ENCODE results near the gene ONECUT2.

DNA sequence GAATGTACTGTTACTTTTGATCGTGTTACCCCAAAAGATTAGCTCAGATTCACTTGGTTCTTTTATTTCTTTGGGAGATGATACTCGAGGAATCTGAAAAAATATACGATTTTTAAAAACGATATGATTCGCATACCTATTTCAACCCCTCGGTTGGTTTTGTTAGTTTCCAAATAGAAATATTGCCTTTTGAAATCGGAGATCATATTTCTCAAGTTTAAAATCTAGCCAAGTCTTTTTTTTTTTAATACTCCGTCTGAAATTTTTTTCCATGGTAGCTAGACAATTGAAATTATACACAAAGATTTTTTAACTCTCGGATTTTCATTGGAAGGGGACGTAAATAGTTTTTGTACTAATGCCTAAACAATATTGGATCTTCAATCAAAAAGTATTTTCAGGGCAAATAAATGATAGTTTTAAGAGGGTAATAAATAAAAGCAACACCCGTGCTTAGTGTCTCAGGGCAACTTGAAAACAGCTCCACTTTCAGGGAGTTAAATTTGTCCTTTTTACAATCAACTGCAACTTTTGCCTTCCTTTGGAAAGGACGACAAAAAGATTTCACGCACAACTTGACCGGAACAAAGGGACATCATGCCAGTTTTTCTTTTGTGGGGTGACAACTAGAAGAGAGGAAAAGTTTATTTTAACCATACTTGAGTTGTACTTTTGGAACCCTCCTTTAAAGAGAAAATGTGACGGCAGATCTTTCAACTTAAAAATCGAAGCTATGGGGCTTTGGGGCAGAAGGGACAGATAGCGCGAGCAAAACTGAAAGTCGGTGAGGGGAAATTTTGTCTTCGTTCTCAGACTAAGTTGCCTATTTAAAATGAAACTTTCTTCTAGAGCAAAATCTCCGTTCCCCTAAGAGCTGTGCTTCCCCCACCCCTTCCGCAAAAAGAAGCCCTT, 5.8 kb upstream of the ONECUT2 start:
- TF ChIP-seq, protein P1, sequence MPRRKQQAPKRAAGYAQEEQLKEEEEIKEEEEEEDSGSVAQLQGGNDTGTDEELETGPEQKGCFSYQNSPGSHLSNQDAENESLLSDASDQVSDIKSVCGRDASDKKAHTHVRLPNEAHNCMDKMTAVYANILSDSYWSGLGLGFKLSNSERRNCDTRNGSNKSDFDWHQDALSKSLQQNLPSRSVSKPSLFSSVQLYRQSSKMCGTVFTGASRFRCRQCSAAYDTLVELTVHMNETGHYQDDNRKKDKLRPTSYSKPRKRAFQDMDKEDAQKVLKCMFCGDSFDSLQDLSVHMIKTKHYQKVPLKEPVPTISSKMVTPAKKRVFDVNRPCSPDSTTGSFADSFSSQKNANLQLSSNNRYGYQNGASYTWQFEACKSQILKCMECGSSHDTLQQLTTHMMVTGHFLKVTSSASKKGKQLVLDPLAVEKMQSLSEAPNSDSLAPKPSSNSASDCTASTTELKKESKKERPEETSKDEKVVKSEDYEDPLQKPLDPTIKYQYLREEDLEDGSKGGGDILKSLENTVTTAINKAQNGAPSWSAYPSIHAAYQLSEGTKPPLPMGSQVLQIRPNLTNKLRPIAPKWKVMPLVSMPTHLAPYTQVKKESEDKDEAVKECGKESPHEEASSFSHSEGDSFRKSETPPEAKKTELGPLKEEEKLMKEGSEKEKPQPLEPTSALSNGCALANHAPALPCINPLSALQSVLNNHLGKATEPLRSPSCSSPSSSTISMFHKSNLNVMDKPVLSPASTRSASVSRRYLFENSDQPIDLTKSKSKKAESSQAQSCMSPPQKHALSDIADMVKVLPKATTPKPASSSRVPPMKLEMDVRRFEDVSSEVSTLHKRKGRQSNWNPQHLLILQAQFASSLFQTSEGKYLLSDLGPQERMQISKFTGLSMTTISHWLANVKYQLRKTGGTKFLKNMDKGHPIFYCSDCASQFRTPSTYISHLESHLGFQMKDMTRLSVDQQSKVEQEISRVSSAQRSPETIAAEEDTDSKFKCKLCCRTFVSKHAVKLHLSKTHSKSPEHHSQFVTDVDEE (CRISPR knock-in tag; IDR thresholded peaks at IDR 0.05) = no peak
- TF ChIP-seq, protein P2, sequence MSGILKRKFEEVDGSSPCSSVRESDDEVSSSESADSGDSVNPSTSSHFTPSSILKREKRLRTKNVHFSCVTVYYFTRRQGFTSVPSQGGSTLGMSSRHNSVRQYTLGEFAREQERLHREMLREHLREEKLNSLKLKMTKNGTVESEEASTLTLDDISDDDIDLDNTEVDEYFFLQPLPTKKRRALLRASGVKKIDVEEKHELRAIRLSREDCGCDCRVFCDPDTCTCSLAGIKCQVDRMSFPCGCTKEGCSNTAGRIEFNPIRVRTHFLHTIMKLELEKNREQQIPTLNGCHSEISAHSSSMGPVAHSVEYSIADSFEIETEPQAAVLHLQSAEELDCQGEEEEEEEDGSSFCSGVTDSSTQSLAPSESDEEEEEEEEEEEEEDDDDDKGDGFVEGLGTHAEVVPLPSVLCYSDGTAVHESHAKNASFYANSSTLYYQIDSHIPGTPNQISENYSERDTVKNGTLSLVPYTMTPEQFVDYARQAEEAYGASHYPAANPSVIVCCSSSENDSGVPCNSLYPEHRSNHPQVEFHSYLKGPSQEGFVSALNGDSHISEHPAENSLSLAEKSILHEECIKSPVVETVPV (CRISPR knock-in tag; IDR thresholded peaks at IDR 0.05) = no peak
- TF ChIP-seq PATZ1 (CRISPR knock-in tag; IDR thresholded peaks at IDR 0.05; ENCODE audit: borderline replicate concordance) (no peak), ISL1 (CRISPR knock-in tag; IDR thresholded peaks at IDR 0.05) (no peak), ZNF8 (CRISPR knock-in tag; IDR thresholded peaks at IDR 0.05) (no peak), ZFP30 (CRISPR knock-in tag; IDR thresholded peaks at IDR 0.05) (no peak), ZNF70 (CRISPR knock-in tag; IDR thresholded peaks at IDR 0.05) (no peak), GLIS3 (CRISPR knock-in tag; IDR thresholded peaks at IDR 0.05) (no peak), CREB5 (CRISPR knock-in tag; IDR thresholded peaks at IDR 0.05; ENCODE audit: low read depth) (no peak), ZFP3 (CRISPR knock-in tag; IDR thresholded peaks at IDR 0.05) (no peak), OSR1 (CRISPR knock-in tag; IDR thresholded peaks at IDR 0.05) (no peak), CSDC2 (CRISPR knock-in tag; IDR thresholded peaks at IDR 0.05) (no peak), ARNTL (CRISPR knock-in tag; IDR thresholded peaks at IDR 0.05; ENCODE audit: borderline replicate concordance, low read depth) (no peak), TCF4 (CRISPR knock-in tag; IDR thresholded peaks at IDR 0.05; ENCODE audit: borderline replicate concordance) (no peak)
